ENCODE measurements around the gene ZBED3.

Gene ZBED3

DNA sequence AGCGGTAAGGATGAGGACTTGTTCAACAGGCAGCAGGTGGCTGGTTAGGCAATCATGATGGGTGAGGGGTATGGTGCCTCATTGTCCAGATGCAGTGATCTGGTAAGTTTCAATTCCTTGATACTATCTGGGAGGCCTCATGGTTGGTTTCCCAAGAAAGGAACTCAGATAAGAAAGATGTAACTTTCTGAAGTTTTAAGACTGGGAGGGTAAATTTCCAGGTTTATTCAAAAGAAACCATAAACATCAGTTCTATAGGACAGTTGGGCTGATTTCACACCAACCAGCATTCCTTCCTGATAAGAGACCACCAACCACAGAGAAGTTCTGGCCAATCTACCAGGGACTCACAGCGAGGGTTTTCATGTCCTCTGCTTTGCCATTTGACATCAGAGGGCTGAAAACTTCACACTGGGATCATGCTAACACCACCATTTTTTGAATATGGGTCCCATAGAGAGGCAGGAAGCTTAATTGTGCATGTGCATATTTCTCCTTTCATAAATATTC, 57.7 kb downstream of the ZBED3 start:
- TF ChIP-seq ZNF565 (CRISPR knock-in tag; conservative IDR thresholded peaks at IDR 0.05; ENCODE audit: low read depth) (no peak), TSHZ2 (CRISPR knock-in tag; IDR thresholded peaks at IDR 0.05) (no peak)
- ATAC-seq: no peak

- no peak for ATAC-seq
- TF ChIP-seq ARNTL (CRISPR knock-in tag; IDR thresholded peaks at IDR 0.05; ENCODE audit: borderline replicate concordance, low read depth) (no peak), GLIS3 (CRISPR knock-in tag; IDR thresholded peaks at IDR 0.05) (no peak), ZNF565 (CRISPR knock-in tag; conservative IDR thresholded peaks at IDR 0.05; ENCODE audit: low read depth) (no peak), ESRRG (CRISPR knock-in tag; IDR thresholded peaks at IDR 0.05) (no peak), TCF4 (CRISPR knock-in tag; IDR thresholded peaks at IDR 0.05; ENCODE audit: borderline replicate concordance) (no peak), ZNF8 (CRISPR knock-in tag; IDR thresholded peaks at IDR 0.05) (no peak), ZC3H10 (CRISPR knock-in tag; IDR thresholded peaks at IDR 0.05) (no peak), PPARA (CRISPR knock-in tag; IDR thresholded peaks at IDR 0.05; ENCODE audit: borderline replicate concordance) (no peak), CSDC2 (CRISPR knock-in tag; IDR thresholded peaks at IDR 0.05) (no peak), ZFP3 (CRISPR knock-in tag; IDR thresholded peaks at IDR 0.05) (no peak)
- TF ChIP-seq, protein P1, sequence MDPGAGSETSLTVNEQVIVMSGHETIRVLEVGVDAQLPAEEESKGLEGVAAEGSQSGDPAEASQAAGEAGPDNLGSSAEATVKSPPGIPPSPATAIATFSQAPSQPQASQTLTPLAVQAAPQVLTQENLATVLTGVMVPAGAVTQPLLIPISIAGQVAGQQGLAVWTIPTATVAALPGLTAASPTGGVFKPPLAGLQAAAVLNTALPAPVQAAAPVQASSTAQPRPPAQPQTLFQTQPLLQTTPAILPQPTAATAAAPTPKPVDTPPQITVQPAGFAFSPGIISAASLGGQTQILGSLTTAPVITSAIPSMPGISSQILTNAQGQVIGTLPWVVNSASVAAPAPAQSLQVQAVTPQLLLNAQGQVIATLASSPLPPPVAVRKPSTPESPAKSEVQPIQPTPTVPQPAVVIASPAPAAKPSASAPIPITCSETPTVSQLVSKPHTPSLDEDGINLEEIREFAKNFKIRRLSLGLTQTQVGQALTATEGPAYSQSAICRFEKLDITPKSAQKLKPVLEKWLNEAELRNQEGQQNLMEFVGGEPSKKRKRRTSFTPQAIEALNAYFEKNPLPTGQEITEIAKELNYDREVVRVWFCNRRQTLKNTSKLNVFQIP (CRISPR knock-in tag; IDR thresholded peaks at IDR 0.05; ENCODE audit: borderline replicate concordance, low read depth): no peak
Measured at GRCh38 chr5:77028631-77029375, 58.3 kb downstream of the ZBED3 start.

GRCh38 chr5:77024490-77024889, 62.6 kb downstream of the ZBED3 start:
- no peak for TF ChIP-seq GLIS3 (CRISPR knock-in tag; IDR thresholded peaks at IDR 0.05)
- TF ChIP-seq CREB5 (CRISPR knock-in tag; IDR thresholded peaks at IDR 0.05; ENCODE audit: low read depth): no peak
- no peak for TF ChIP-seq TSHZ2 (CRISPR knock-in tag; IDR thresholded peaks at IDR 0.05)
- no peak for TF ChIP-seq PPARA (CRISPR knock-in tag; IDR thresholded peaks at IDR 0.05; ENCODE audit: borderline replicate concordance)
- no peak for TF ChIP-seq RARB (CRISPR knock-in tag; IDR thresholded peaks at IDR 0.05)
- no peak for TF ChIP-seq TOX (CRISPR knock-in tag; IDR thresholded peaks at IDR 0.05; ENCODE audit: borderline replicate concordance)
- TF ChIP-seq ESRRG (CRISPR knock-in tag; IDR thresholded peaks at IDR 0.05): no peak
- TF ChIP-seq CSDC2 (CRISPR knock-in tag; IDR thresholded peaks at IDR 0.05): no peak
- TF ChIP-seq ZFP3 (CRISPR knock-in tag; IDR thresholded peaks at IDR 0.05): no peak
- TF ChIP-seq ARNTL (CRISPR knock-in tag; IDR thresholded peaks at IDR 0.05; ENCODE audit: borderline replicate concordance, low read depth): no peak
- no peak for TF ChIP-seq ZC3H10 (CRISPR knock-in tag; IDR thresholded peaks at IDR 0.05)
- no peak for TF ChIP-seq ZNF8 (CRISPR knock-in tag; IDR thresholded peaks at IDR 0.05)
- no peak for TF ChIP-seq OSR1 (CRISPR knock-in tag; IDR thresholded peaks at IDR 0.05)
- TF ChIP-seq CSRNP3 (CRISPR knock-in tag; IDR thresholded peaks at IDR 0.05): no peak
- no peak for ATAC-seq
